Adipose tissue (tissue), 3 donors: ENCODE data around the gene FASTKD2. TPM values are rescaled to one million over a fixed set of nuclear protein-coding genes. Genes with fewer than 3 reads are reported as not detected.

Experiments
- H3K27ac ChIP-seq: one replicate; pipeline ENCODE4 v1.5.1; 2013; ENCODE audit warnings: low read depth, low read length
- WGBS, 3 donors: extraction: QIAGEN DNeasy Blood & Tissue Kit; methylation state at CpG; one replicate each; pipeline ENCODE4 v1.1.7; 2013; 5-methylcytosine and 5-hydroxymethylcytosine counted together
- polyA plus RNA-seq, 3 donors: library from polyadenylated mRNA; stranded (reverse); fragments of 200-250 nt; gene quantifications; one replicate each; pipeline ENCODE4 v1.2.3, GENCODE V29; 2013
- donor health status: healthy with polysubstance abuse.
- donor health status: Bipolar disorder and iron deficiency.
- donor health status: healthy.

Gene FASTKD2
- polyA plus RNA-seq, 3 donors, result 8.3 to 21.0 (median 9.4) TPM

- WGBS, 3 donors, result 25 to 64% (median 41%) methylated on average over 1 of the region's 1 CpG
- no peak overlapping the region for H3K27ac ChIP-seq
Observed at GRCh38 chr2:206824087-206824618, 58.7 kb downstream of the FASTKD2 start.

DNA sequence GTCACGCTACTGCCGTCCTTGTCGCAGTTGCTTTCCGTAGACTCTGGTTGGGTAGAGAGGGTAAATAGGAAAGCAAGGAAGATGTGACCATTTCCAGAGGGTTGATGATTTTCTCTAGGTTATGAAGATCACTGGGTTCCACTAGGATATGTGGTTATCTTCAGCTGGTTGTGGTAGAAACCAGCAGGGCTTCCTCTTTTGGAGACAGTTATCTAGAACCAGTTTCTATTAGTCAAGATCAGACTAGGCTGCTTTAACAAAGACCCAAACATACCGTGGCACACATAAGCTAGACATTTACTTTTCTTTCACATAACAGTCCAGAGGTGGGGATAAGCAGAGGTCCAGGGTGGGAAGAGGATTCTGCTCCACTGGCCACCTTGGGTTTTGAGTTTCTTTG lies 59.6 kb downstream of the FASTKD2 start:
- no peak overlapping the region for H3K27ac ChIP-seq
- WGBS, 3 donors, result 90 to 98% (median 90%) methylated on average over 5 of the region's 5 CpGs

DNA sequence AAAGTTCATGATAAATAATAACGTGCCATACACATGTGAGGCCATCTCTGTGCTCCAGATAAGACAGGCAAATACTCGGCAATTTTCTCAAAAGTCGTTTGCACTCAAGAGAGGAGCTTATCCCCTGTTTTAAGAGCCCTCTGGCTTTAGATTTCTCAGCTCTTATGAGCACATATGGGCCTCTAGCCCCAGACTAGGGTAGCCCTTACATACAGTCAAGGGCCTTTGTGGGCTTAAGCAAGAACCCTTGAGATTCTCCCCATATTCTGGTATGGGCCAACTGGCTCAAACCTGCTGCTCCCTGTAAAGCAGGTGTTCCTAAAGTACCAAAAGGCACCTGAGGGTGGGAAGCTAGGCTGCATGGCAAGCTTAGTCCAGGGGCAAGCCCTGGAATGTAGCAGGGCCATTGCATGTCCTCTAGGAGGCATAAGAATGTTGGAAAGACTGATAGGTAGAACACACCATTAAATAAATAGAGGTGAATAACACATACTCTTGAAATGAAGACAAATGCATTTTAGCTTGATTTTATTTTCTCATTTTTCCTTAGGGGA lies 66.1 kb downstream of the FASTKD2 start:
- 87 to 96% (median 88%) methylated on average over 3 of the region's 3 CpGs for WGBS, 3 donors

GRCh38 chr2:206832873-206833272 lies 67.5 kb downstream of the FASTKD2 start:
- no peak overlapping the region for H3K27ac ChIP-seq
- WGBS, 3 donors, result 38 to 56% (median 44%) methylated on average over 2 of the region's 2 CpGs

More for the DNA sequence above, 66.1 kb downstream of the FASTKD2 start:
- H3K27ac ChIP-seq, result no peak overlapping the region

- no peak overlapping the region for H3K27ac ChIP-seq
- 87 to 92% (median 92%) methylated on average over 3 of the region's 3 CpGs for WGBS, 3 donors
Observed at GRCh38 chr2:206833291-206833690, 67.9 kb downstream of the FASTKD2 start.

DNA sequence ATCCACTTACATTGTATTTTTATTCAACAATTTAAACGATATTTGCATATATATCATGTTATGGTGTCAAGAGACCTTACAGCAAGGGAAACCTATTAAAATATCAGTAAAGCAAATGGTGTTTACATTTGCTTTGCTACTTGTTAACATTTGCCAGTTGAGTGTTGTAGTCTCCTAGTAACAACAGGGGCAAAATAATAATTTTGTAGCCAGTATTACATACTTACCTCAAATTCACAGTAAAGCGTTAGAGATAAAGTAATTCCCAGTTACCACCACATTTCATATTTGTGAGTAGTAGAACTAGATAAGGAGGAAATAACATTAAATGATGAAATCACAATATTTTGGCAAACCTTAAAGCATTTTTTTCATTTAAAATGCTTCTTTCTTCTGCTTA lies 71.3 kb downstream of the FASTKD2 start:
- WGBS, 3 donors, result 61 to 64% (median 63%) methylated on average over 2 of the region's 2 CpGs
- no peak overlapping the region for H3K27ac ChIP-seq

- no peak overlapping the region for H3K27ac ChIP-seq
- 78 to 88% (median 86%) methylated on average over 1 of the region's 1 CpG for WGBS, 3 donors
Observed at GRCh38 chr2:206837775-206838174, 72.4 kb downstream of the FASTKD2 start.

DNA sequence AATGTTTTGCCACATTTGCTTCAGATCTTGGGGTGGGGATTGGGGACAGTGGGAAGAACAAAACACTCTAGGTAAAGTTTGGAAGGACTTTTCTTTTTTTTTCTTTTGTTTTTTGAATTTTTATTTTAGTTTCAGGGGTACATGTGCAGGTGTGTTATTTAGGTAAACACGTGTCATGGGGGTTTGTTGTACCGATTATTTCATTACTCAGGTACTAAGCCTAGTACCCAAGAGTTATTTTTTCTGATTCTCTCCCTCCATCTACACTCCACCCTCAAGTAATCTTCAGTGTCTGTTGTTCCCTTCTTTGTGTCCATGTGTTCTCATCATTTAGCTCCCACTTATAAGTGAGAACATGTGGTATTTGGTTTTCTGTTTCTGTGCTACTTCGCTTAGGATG lies 73.3 kb downstream of the FASTKD2 start:
- WGBS, 3 donors, result 90 to 97% (median 94%) methylated on average over 3 of the region's 3 CpGs
- no peak overlapping the region for H3K27ac ChIP-seq

DNA sequence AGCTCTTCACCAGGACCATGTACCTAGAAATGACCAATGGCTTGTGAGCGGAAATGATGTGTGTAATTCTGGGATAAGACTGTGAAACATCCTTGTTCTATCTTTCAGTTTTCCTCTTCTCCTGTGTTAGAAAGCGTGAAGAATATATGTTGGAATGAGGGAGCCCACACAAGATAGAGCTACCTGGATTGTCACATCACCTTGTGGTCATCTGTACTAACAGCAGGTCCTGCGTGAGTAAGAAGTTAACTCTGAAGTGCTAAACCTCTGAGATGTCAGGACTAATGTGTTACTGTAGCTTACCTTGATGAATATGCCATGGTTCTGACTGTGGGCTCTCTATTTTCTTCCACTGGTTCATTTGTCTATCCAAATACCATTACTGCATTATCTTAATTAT lies 75.6 kb downstream of the FASTKD2 start:
- no peak overlapping the region for H3K27ac ChIP-seq
- 94 to 97% (median 96%) methylated on average over 3 of the region's 3 CpGs for WGBS, 3 donors

Other genes starting within 250 kb of the FASTKD2 start
- not detected for gene FAM237A, start 123.1 kb upstream of the FASTKD2 start, polyA plus RNA-seq
- not detected for gene DYTN, start 47.2 kb upstream of the FASTKD2 start, polyA plus RNA-seq
- under 1 TPM; 0.30 to 0.67 (median 0.55) TPM for gene MDH1B, start 278 bp upstream of the FASTKD2 start, polyA plus RNA-seq
- 1 to 10 TPM in 1 of 3 donors, under 1 TPM in 2; 0.14 to 1.1 (median 0.51) TPM for gene CPO, start 173.9 kb downstream of the FASTKD2 start, polyA plus RNA-seq